Endothelial cell of umbilical vein (primary cell): Measurements from ENCODE around the gene ZNG1E. TPM values are rescaled to one million over a fixed set of nuclear protein-coding genes. Genes with fewer than 3 reads are reported as not detected.
"Not testable (repeated sequence)": the region's sequence is repeated elsewhere in the genome, so short reads cannot be mapped to it uniquely, and the experiment has no call there.

Experiments
- BruUV-seq: library from RNA; stranded (reverse); fragments of 400-500 nt; replicated peaks from 2 replicates; lab custom pipeline; 2021; lab: Mats Ljungman, UMichigan
- CTCF ChIA-PET: fragments of 300-600, 350-600 bp; sonication (Branson Sonifier 250); formaldehyde crosslinking; loops from one replicate; lab custom pipeline; 2021; ENCODE audit warnings: antibody characterized with exemption, inconsistent platforms; lab: Charles Lee
- POLR2A ChIA-PET: fragments of 300-600, 350-600 bp; sonication (Branson Sonifier 250); formaldehyde crosslinking; loops from one replicate; lab custom pipeline; 2021; ENCODE audit warnings: antibody characterized with exemption, inconsistent platforms; lab: Charles Lee
- DNase-seq: peaks from one replicate; pipeline ENCODE4 v3.0.0-alpha.2; 2011; ENCODE audit warnings: low read depth, low spot score
- FAIRE-seq: peaks from 2 replicates; lab custom pipeline; 2011; peaks lifted over from hg19 to GRCh38; lab: Jason Lieb, UNC
- H2AFZ ChIP-seq: 2 replicates; pipeline ENCODE4 v1.6.0; 2012; ENCODE audit warnings: low read depth, low read length, control low read depth, inconsistent platforms
- H3K27ac ChIP-seq: 2 replicates; pipeline ENCODE4 v1.5.1; 2011; ENCODE audit warnings: low read depth, mild to moderate bottlenecking, control low read depth, low read length, moderate library complexity; ENCODE audit not compliant: insufficient read depth
- H3K27me3 ChIP-seq, 2 experiments: 2 replicates each; pipeline versions ENCODE4 v1.6.0 to v1.6.1; 2011; ENCODE audit warnings: low read length in 2 of 2, mixed read lengths in 1 of 2; ENCODE audit not compliant: control insufficient read depth in 2 of 2, insufficient read depth in 2 of 2
- H3K36me3 ChIP-seq, 2 experiments: 2 replicates in 1 of 2; 3 replicates in 1 of 2; pipeline ENCODE4 v1.5.1; 2011; ENCODE audit warnings: low read length in 2 of 2, mild to moderate bottlenecking in 1 of 2, moderate library complexity in 1 of 2; ENCODE audit not compliant: control insufficient read depth in 2 of 2, insufficient read depth in 2 of 2; ENCODE audit errors: extremely low read depth in 1 of 2
- H3K4me1 ChIP-seq: 3 replicates; pipeline ENCODE4 v1.5.1; 2011; ENCODE audit warnings: mild to moderate bottlenecking, low read length; ENCODE audit not compliant: control insufficient read depth, insufficient read depth; ENCODE audit errors: extremely low read depth
- H3K4me2 ChIP-seq: 2 replicates; pipeline ENCODE4 v1.6.1; 2011; ENCODE audit warnings: low read length, control low read depth, mixed read lengths; ENCODE audit not compliant: insufficient read depth
- H3K4me3 ChIP-seq, 3 experiments: fragments of 200-600 bp in 1 of 3; sonication (generic), shearing (Covaris generic) in 1 of 3; replicated peaks in 1 of 3; 2 replicates each; pipeline ENCODE4 v1.5.1; 2011 to 2016; ENCODE audit warnings: control low read depth in 3 of 3, low read length in 3 of 3, mild to moderate bottlenecking in 2 of 3, inconsistent platforms in 1 of 3, low read depth in 1 of 3, moderate library complexity in 1 of 3; ENCODE audit not compliant: insufficient read depth in 1 of 3
- H3K79me2 ChIP-seq: 2 replicates; pipeline ENCODE4 v1.6.0; 2012; ENCODE audit warnings: low read length, inconsistent platforms; ENCODE audit not compliant: control insufficient read depth, insufficient read depth
- H3K9ac ChIP-seq: replicated peaks from 2 replicates; pipeline ENCODE3; 2011; ENCODE audit warnings: low read length, control low read depth; ENCODE audit not compliant: insufficient read depth; ENCODE audit errors: extremely low read depth
- H3K9me1 ChIP-seq: replicated peaks from 3 replicates; pipeline ENCODE4 v1.6.0; 2011; ENCODE audit warnings: mild to moderate bottlenecking, low read length; ENCODE audit not compliant: control insufficient read depth, insufficient read depth; ENCODE audit errors: extremely low read depth
- H3K9me3 ChIP-seq: replicated peaks from 2 replicates; pipeline ENCODE4 v1.5.1; 2012; ENCODE audit warnings: low read length, inconsistent platforms; ENCODE audit not compliant: control insufficient read depth, insufficient read depth
- H4K20me1 ChIP-seq: replicated peaks from 2 replicates; pipeline ENCODE3; 2011; ENCODE audit warnings: mild to moderate bottlenecking, low read length; ENCODE audit not compliant: control insufficient read depth, insufficient read depth; ENCODE audit errors: extremely low read depth
- dilution Hi-C: fragments of 300-500 bp; cut with MboI; formaldehyde crosslinking; loops from one replicate; pipeline ENCODE4 v1.15.0; 2019; ENCODE audit warnings: low sequenced_read_pairs; ENCODE audit not compliant: extremely low pct_ligation_motif_present
- intact Hi-C: fragments of 100-400 bp; cut with micrococcal nuclease; formaldehyde crosslinking; loops from one replicate; pipeline ENCODE4 v1.10.0; 2022
- polyA plus RNA-seq, 4 experiments: library from polyadenylated mRNA; depleted of rRNA in 3 of 4; stranded (reverse) in 3 of 4; unstranded in 1 of 4; fragments of >200 nt; gene quantifications; 2 replicates each; pipeline versions ENCODE4 v1.2.1 to v1.2.3, GENCODE V29; 2011 to 2012; ENCODE audit warnings: missing spikeins in 1 of 4
- total RNA-seq: library from RNA; stranded (reverse); gene quantifications from 2 replicates; pipeline ENCODE4 v1.2.3, GENCODE V29; 2021

ZNG1E gene
- total and polyA plus RNA-seq, 2 donors (not counting 3 experiments of a cell fraction or from before 2014, with no cell fraction given) = 19.5 to 36.0 TPM

GRCh38 chr9:65676389-65676788 is 661 bp downstream of the ZNG1E start:
- H3K4me1 ChIP-seq, H3K9me1 ChIP-seq, H3K27ac ChIP-seq, H2AFZ ChIP-seq, H4K20me1 ChIP-seq, H3K79me2 ChIP-seq, H3K9me3 ChIP-seq, dilution Hi-C loops, H3K9ac ChIP-seq, POLR2A ChIA-PET, FAIRE-seq, intact Hi-C loops, H3K27me3 ChIP-seq, CTCF ChIA-PET, DNase-seq, H3K36me3 ChIP-seq, H3K4me2 ChIP-seq: not testable (repeated sequence)
- TSS peak; percentile 56 for BruUV-seq
- peak overlapping the region in 1 of 3 experiments; percentile 18 for H3K4me3 ChIP-seq

DNA sequence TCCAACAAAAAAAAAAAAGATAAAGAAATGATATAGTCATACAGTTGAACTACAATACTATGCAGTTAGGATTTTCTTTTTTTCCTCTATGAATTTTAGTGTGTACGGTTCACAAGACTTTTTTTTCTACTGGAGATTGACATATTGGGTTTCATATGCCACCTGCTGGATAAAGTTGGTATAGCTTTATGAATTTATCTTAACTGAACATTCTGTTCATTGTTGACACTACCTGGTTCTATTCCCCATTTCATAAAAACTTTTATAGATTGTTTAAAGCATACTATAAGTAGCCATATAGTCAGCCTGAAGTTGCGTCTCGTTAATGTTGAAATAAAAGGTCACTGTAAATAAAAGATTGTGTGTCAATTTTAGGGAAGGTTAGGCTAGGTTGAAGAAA is 2.8 kb downstream of the ZNG1E start:
- H2AFZ ChIP-seq, H3K4me1 ChIP-seq, DNase-seq, H3K36me3 ChIP-seq, H3K9me3 ChIP-seq, dilution Hi-C loops, H4K20me1 ChIP-seq, H3K9me1 ChIP-seq, CTCF ChIA-PET, FAIRE-seq, intact Hi-C loops, BruUV-seq, H3K79me2 ChIP-seq, H3K4me2 ChIP-seq, H3K27ac ChIP-seq, POLR2A ChIA-PET, H3K4me3 ChIP-seq, H3K27me3 ChIP-seq, H3K9ac ChIP-seq: not testable (repeated sequence)

GRCh38 chr9:65703550-65703949 is 27.8 kb downstream of the ZNG1E start:
- H3K9me1 ChIP-seq, FAIRE-seq, H3K9me3 ChIP-seq, dilution Hi-C loops, H3K9ac ChIP-seq, DNase-seq, H3K79me2 ChIP-seq, POLR2A ChIA-PET, intact Hi-C loops, H3K27ac ChIP-seq, H3K27me3 ChIP-seq, H3K4me1 ChIP-seq, H2AFZ ChIP-seq, CTCF ChIA-PET, H3K4me3 ChIP-seq, H3K36me3 ChIP-seq, H3K4me2 ChIP-seq, BruUV-seq, H4K20me1 ChIP-seq: not testable (repeated sequence)

GRCh38 chr9:65714445-65714844 is 38.7 kb downstream of the ZNG1E start:
- H2AFZ ChIP-seq, H3K4me3 ChIP-seq, H3K4me1 ChIP-seq, CTCF ChIA-PET, dilution Hi-C loops, H3K36me3 ChIP-seq, H3K27me3 ChIP-seq, H3K9ac ChIP-seq, DNase-seq, FAIRE-seq, H3K9me1 ChIP-seq, POLR2A ChIA-PET, H4K20me1 ChIP-seq, BruUV-seq, H3K79me2 ChIP-seq, intact Hi-C loops, H3K27ac ChIP-seq, H3K9me3 ChIP-seq, H3K4me2 ChIP-seq: not testable (repeated sequence)
